ENCODE measurements around the gene ITPR1. TPM values are rescaled to one million over a fixed set of nuclear protein-coding genes. Genes with fewer than 3 reads are reported as not detected.

The ITPR1 gene
- total and polyA plus RNA-seq, 3 donors from 2014 or later = 26.5 to 129 (median 59.7) TPM

- peaks cover 36% of the 10 kb centered on the region for H3K4me1 ChIP-seq
- no peak for DNase-seq
- TF ChIP-seq POLR2A (IDR thresholded peaks at IDR 0.05) = no peak
- TF ChIP-seq, protein P1, sequence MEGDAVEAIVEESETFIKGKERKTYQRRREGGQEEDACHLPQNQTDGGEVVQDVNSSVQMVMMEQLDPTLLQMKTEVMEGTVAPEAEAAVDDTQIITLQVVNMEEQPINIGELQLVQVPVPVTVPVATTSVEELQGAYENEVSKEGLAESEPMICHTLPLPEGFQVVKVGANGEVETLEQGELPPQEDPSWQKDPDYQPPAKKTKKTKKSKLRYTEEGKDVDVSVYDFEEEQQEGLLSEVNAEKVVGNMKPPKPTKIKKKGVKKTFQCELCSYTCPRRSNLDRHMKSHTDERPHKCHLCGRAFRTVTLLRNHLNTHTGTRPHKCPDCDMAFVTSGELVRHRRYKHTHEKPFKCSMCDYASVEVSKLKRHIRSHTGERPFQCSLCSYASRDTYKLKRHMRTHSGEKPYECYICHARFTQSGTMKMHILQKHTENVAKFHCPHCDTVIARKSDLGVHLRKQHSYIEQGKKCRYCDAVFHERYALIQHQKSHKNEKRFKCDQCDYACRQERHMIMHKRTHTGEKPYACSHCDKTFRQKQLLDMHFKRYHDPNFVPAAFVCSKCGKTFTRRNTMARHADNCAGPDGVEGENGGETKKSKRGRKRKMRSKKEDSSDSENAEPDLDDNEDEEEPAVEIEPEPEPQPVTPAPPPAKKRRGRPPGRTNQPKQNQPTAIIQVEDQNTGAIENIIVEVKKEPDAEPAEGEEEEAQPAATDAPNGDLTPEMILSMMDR (IDR thresholded peaks at IDR 0.05) = no peak
- H3K27me3 ChIP-seq = no peaks in the 10 kb centered on the region
- intact Hi-C loops (cut with DNase I; ENCODE audit: low total_unique reads) = no loop called here
- no peaks in the 10 kb centered on the region for H3K36me3 ChIP-seq (ENCODE audit: low read depth, missing control alignments)
- H3K9me3 ChIP-seq = no peaks in the 10 kb centered on the region
- 79 to 82% methylated on average over 4 of the region's 4 CpGs for WGBS, 2 donors
- no peak overlapping the region for H3K4me3 ChIP-seq
- H3K27ac ChIP-seq = no peak overlapping the region
Observed at GRCh38 chr3:4547799-4548198, 54.7 kb downstream of the ITPR1 start.

DNA sequence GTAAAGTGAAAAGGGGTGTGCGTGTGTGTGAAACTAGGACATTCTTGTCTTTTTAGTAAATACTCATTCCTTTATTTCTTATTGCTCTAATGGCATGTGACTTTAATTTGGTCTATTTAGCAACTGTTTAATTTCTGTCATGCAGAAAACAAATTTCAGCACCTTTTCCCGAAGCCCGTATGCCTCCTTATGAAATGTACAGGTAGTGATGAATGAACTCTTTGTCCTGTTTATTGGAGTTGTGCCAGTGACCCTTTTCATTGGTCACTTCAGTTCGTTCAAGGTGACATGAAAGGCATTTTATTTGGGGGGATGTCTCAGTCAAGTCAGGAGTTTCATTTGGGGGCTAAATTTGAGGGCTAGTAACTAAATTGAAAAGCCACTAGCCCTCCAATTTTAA lies 55.2 kb downstream of the ITPR1 start:
- H3K27ac ChIP-seq = no peak overlapping the region
- H3K4me1 ChIP-seq = peaks cover 36% of the 10 kb centered on the region
- no peak for DNase-seq
- no peak overlapping the region for H3K4me3 ChIP-seq
- intact Hi-C loops (cut with DNase I; ENCODE audit: low total_unique reads) = no loop called here
- no peaks in the 10 kb centered on the region for H3K27me3 ChIP-seq
- H3K36me3 ChIP-seq (ENCODE audit: low read depth, missing control alignments) = no peaks in the 10 kb centered on the region
- TF ChIP-seq, protein P1 (IDR thresholded peaks at IDR 0.05) = no peak
- no peak for TF ChIP-seq POLR2A (IDR thresholded peaks at IDR 0.05)
- 50 to 85% methylated on average over 4 of the region's 4 CpGs for WGBS, 2 donors
- H3K9me3 ChIP-seq = no peaks in the 10 kb centered on the region

- intact Hi-C loops (cut with DNase I; ENCODE audit: low total_unique reads) = no loop called here
- no peaks in the 10 kb centered on the region for H3K9me3 ChIP-seq
- peaks cover 36% of the 10 kb centered on the region for H3K4me1 ChIP-seq
- no peak overlapping the region for H3K27ac ChIP-seq
- H3K4me3 ChIP-seq = no peak overlapping the region
- TF ChIP-seq, protein P1 (IDR thresholded peaks at IDR 0.05) = no peak
- TF ChIP-seq POLR2A (IDR thresholded peaks at IDR 0.05) = no peak
- H3K36me3 ChIP-seq (ENCODE audit: low read depth, missing control alignments) = no peaks in the 10 kb centered on the region
- no peak for DNase-seq
- WGBS, 2 donors = 65 to 82% methylated on average over 2 of the region's 2 CpGs
- no peaks in the 10 kb centered on the region for H3K27me3 ChIP-seq
Observed at GRCh38 chr3:4548780-4549179, 55.6 kb downstream of the ITPR1 start.

- peaks cover 36% of the 10 kb centered on the region for H3K4me1 ChIP-seq
- H3K36me3 ChIP-seq (ENCODE audit: low read depth, missing control alignments) = no peaks in the 10 kb centered on the region
- WGBS, 2 donors = 66 to 68% methylated on average over 4 of the region's 4 CpGs
- H3K9me3 ChIP-seq = no peaks in the 10 kb centered on the region
- no peak overlapping the region for H3K4me3 ChIP-seq
- H3K27me3 ChIP-seq = no peaks in the 10 kb centered on the region
- no peak for DNase-seq
- no peak for TF ChIP-seq POLR2A (IDR thresholded peaks at IDR 0.05)
- TF ChIP-seq, protein P1 (IDR thresholded peaks at IDR 0.05) = no peak
- no peak overlapping the region for H3K27ac ChIP-seq
- intact Hi-C loops (cut with DNase I; ENCODE audit: low total_unique reads) = no loop called here
Observed at GRCh38 chr3:4549896-4550295, 56.7 kb downstream of the ITPR1 start.

GRCh38 chr3:4551051-4551711 lies 58.0 kb downstream of the ITPR1 start:
- H3K4me1 ChIP-seq = peaks cover 36% of the 10 kb centered on the region
- H3K27ac ChIP-seq = peak overlapping the region; percentile 72 to 74
- H3K9me3 ChIP-seq = no peaks in the 10 kb centered on the region
- TF ChIP-seq, protein P1 (IDR thresholded peaks at IDR 0.05) = no peak
- TF ChIP-seq POLR2A (IDR thresholded peaks at IDR 0.05) = no peak
- no peak overlapping the region for H3K4me3 ChIP-seq
- peak; percentile 79 for DNase-seq
- WGBS, 2 donors = 40 to 41% methylated on average over 5 of the region's 5 CpGs
- H3K27me3 ChIP-seq = no peaks in the 10 kb centered on the region
- H3K36me3 ChIP-seq (ENCODE audit: low read depth, missing control alignments) = no peaks in the 10 kb centered on the region
- intact Hi-C loops (cut with DNase I; ENCODE audit: low total_unique reads) = no loop called here
